NCI-H2227 treated with DMSO at 0.1 percent for 48 hours (cell line): ENCODE measurements around the gene NRXN3.

Experiments used
- DNase-seq: peaks from one replicate; lab custom pipeline; 2025; lab: John Stamatoyannopoulos, UW

NRXN3 gene

GRCh38 chr14:79204591-79204990 is 1034.4 kb downstream of the NRXN3 start:
- DNase-seq = no peak

- DNase-seq = no peak
Observed at GRCh38 chr14:79209418-79209817, 1039.2 kb downstream of the NRXN3 start.

GRCh38 chr14:79225815-79226214 is 1055.6 kb downstream of the NRXN3 start:
- no peak for DNase-seq

- no peak for DNase-seq
Observed at GRCh38 chr14:79229383-79229909, 1059.3 kb downstream of the NRXN3 start.

GRCh38 chr14:79242666-79243065 is 1072.5 kb downstream of the NRXN3 start:
- no peak for DNase-seq

GRCh38 chr14:79246173-79246572 is 1076.0 kb downstream of the NRXN3 start:
- DNase-seq = no peak

- DNase-seq = no peak
Observed at GRCh38 chr14:79248126-79248525, 1078.0 kb downstream of the NRXN3 start.

- DNase-seq = no peak
Observed at GRCh38 chr14:79248771-79249170, 1078.6 kb downstream of the NRXN3 start.

- no peak for DNase-seq
Observed at GRCh38 chr14:79251278-79251677, 1081.1 kb downstream of the NRXN3 start.

GRCh38 chr14:79253576-79253975 is 1083.4 kb downstream of the NRXN3 start:
- no peak for DNase-seq

- DNase-seq = no peak
Observed at GRCh38 chr14:79254069-79254775, 1084.0 kb downstream of the NRXN3 start.

GRCh38 chr14:79256380-79256779 is 1086.2 kb downstream of the NRXN3 start:
- no peak for DNase-seq

GRCh38 chr14:79260406-79260805 is 1090.2 kb downstream of the NRXN3 start:
- no peak for DNase-seq

GRCh38 chr14:79265366-79265946 is 1095.3 kb downstream of the NRXN3 start:
- DNase-seq = peak; percentile 63

GRCh38 chr14:79270361-79270760 is 1100.2 kb downstream of the NRXN3 start:
- DNase-seq = no peak

GRCh38 chr14:79271122-79271521 is 1100.9 kb downstream of the NRXN3 start:
- DNase-seq = no peak

- no peak for DNase-seq
Observed at GRCh38 chr14:79274641-79275291, 1104.6 kb downstream of the NRXN3 start.

GRCh38 chr14:79275292-79275655 is 1105.1 kb downstream of the NRXN3 start:
- no peak for DNase-seq

- DNase-seq = no peak
Observed at GRCh38 chr14:79278286-79278797, 1108.2 kb downstream of the NRXN3 start.

- peak; percentile 87 for DNase-seq
Observed at GRCh38 chr14:79278798-79279644, 1108.8 kb downstream of the NRXN3 start.

GRCh38 chr14:79279645-79280597 is 1109.7 kb downstream of the NRXN3 start:
- no peak for DNase-seq
